ENCODE data around the gene SLC36A4. TPM values are rescaled to one million over a fixed set of nuclear protein-coding genes. Genes with fewer than 3 reads are reported as not detected.
A peak's percentile ranks its signal among the peaks of the same experiment; 100 is the strongest.

The SLC36A4 gene
- total and polyA plus RNA-seq, 2 donors from 2014 or later, result 8.2 to 19.4 TPM

GRCh38 chr11:93221539-93221938 is 23.7 kb upstream of the SLC36A4 start:
- intact Hi-C loops (cut with DNase I), result no loop called here
- H3K4me3 ChIP-seq (ENCODE audit: low read length in 3 of 3), result no peak overlapping the region
- H3K27ac ChIP-seq (ENCODE audit: low read depth in 2 of 2, low read length in 2 of 2), result no peak overlapping the region
- no peak overlapping the region for H3K9ac ChIP-seq (ENCODE audit: low read length in 3 of 3)
- H3K4me1 ChIP-seq (ENCODE audit: control insufficient read depth in 2 of 3, insufficient read depth in 2 of 3, low read depth in 1 of 3, low read length in 3 of 3), result peaks cover 0 to 2% (median 0%) of the 10 kb centered on the region in 3 donors
- DNase-seq (no peak), FAIRE-seq (no peak)
- H3K27me3 ChIP-seq (ENCODE audit: control insufficient read depth, insufficient read depth, low read length), result no peaks in the 10 kb centered on the region
- H3K36me3 ChIP-seq (ENCODE audit: control insufficient read depth in 2 of 3, insufficient read depth in 3 of 3, low read length in 3 of 3), result no peaks in the 10 kb centered on the region
- no peaks in the 10 kb centered on the region for H3K9me3 ChIP-seq (ENCODE audit: control insufficient read depth in 2 of 3, insufficient read depth in 1 of 3, low read length in 3 of 3)
- TF ChIP-seq CTCF (IDR thresholded peaks at IDR 0.05; ENCODE audit: borderline replicate concordance, extremely low read depth, insufficient read depth), result no peak

DNA sequence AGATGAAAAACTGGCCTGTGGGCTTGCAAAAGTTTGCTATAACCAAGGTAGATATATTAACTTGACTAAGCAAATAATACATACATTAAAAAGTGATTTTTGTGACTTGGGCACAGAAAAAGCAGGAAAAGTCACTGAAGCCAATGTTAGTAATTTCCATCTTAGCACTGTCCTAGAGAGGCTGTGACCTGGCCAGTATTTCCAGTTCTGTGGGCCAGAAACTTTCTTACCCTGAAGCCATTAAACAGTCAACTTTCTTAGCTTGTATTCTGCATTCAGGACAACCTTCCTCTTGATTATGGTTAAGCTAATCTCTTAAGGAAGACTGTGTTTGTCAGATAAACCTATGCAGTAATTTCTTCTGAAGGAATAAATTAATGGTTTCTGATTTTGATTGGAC is 22.3 kb upstream of the SLC36A4 start:
- DNase-seq, result no peak
- intact Hi-C loops (cut with DNase I), result no loop called here

DNA sequence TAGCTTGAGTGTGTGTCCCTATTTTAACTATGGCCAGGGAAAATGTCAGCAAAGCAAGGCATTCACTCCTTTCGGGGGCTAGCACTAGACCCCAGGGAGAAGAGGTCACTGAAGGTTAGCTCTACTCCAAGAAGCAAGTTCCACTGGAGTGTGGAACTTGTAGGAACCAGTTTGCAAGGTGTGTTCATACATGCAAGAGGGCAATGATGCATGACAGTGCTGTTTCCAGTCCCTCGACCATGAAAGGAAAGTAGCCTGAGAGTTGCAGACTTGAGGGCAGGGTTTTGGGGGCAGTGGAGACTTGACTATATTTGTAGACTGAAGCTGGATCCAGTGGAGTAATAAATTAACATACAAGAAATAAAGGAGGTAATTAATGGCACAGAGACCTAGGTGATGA is 21.6 kb upstream of the SLC36A4 start:
- intact Hi-C loops (cut with DNase I), result no loop called here
- Histone ChIP-seq H3K27me3 (ENCODE audit: control insufficient read depth, insufficient read depth, low read length) (no peaks in the 10 kb centered on the region), H3K36me3 (ENCODE audit: control insufficient read depth in 2 of 3, insufficient read depth in 3 of 3, low read length in 3 of 3) (no peaks in the 10 kb centered on the region), H3K4me1 (ENCODE audit: control insufficient read depth in 2 of 3, insufficient read depth in 2 of 3, low read depth in 1 of 3, low read length in 3 of 3) (peaks cover 0 to 2% (median 0%) of the 10 kb centered on the region in 3 donors), H3K9me3 (ENCODE audit: control insufficient read depth in 2 of 3, insufficient read depth in 1 of 3, low read length in 3 of 3) (no peaks in the 10 kb centered on the region), H3K9ac (ENCODE audit: low read length in 3 of 3) (no peak overlapping the region), H3K4me3 (ENCODE audit: low read length in 3 of 3) (no peak overlapping the region), H3K27ac (ENCODE audit: low read depth in 2 of 2, low read length in 2 of 2) (peak overlapping the region in 1 of 2 donors; percentile 58)
- TF ChIP-seq CTCF (IDR thresholded peaks at IDR 0.05; ENCODE audit: borderline replicate concordance, extremely low read depth, insufficient read depth), result no peak
- DNase-seq (peak in 3 of 5 donors; percentile 41 to 71 (median 57)), FAIRE-seq (no peak)

More for the DNA sequence above, 22.3 kb upstream of the SLC36A4 start:
- Histone ChIP-seq H3K36me3 (ENCODE audit: control insufficient read depth in 2 of 3, insufficient read depth in 3 of 3, low read length in 3 of 3) (no peaks in the 10 kb centered on the region), H3K27ac (ENCODE audit: low read depth in 2 of 2, low read length in 2 of 2) (no peak overlapping the region), H3K9me3 (ENCODE audit: control insufficient read depth in 2 of 3, insufficient read depth in 1 of 3, low read length in 3 of 3) (no peaks in the 10 kb centered on the region), H3K27me3 (ENCODE audit: control insufficient read depth, insufficient read depth, low read length) (no peaks in the 10 kb centered on the region), H3K9ac (ENCODE audit: low read length in 3 of 3) (no peak overlapping the region), H3K4me3 (ENCODE audit: low read length in 3 of 3) (no peak overlapping the region), H3K4me1 (ENCODE audit: control insufficient read depth in 2 of 3, insufficient read depth in 2 of 3, low read depth in 1 of 3, low read length in 3 of 3) (peaks cover 0 to 2% (median 0%) of the 10 kb centered on the region in 3 donors)
- FAIRE-seq, result no peak
- no peak for TF ChIP-seq CTCF (IDR thresholded peaks at IDR 0.05; ENCODE audit: borderline replicate concordance, extremely low read depth, insufficient read depth)

All from kidney (tissue), 14 donors.